ENCODE results near the gene SLC2A13.

DNA sequence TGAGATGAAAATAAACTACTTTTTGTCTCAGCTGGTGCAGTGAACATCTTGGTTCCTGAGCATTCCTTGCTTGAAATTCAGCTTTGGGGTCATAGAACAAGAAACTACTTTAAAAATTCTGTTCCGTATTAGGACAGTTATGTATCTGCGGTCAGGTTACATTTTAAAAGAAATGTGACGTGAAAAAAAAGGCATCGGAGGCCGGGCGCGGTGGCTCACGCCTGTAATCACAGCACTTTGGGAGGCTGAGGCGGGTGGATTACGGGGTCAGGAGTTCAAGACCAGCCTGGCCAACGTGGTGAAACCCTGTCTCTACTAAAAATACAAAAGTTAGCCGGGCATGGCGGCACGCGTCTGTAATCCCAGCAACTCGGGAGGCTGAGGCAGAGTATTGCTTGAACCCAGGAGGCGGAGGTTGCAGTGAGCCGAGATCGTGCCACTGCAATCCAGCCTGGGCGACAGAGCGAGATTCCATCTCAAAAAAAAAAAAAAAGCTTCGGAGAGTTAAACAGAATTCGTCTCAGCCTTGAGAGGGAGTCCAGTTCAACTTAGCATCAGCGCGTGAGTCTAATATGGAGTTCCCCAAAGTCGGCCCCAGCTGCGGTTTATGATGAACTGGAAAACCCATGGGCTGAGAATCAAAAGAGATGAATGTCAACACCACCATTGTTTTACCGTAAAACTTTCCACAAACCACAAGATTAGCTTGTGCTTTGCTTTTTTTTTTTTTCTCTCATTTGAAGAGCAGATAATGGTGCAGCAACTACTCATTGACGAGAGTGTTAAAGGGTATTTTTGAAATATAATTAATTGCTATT, 2.1 kb upstream of the SLC2A13 start:
- TF ChIP-seq EZH2 (IDR thresholded peaks at IDR 0.05; ENCODE audit: low read length) (no peak), CTCF (optimal IDR thresholded peaks at IDR 0.05 in 1 of 3, IDR thresholded peaks at IDR 0.05 in 1 of 3, conservative IDR thresholded peaks at IDR 0.05 in 1 of 3; ENCODE audit: extremely low read depth in 1 of 3, insufficient read depth in 2 of 3, low read length in 3 of 3) (no peak)

Measured in keratinocyte (primary cell).